ENCODE measurements around the gene ZMIZ1.
A peak's percentile ranks its signal among the peaks of the same experiment; 100 is the strongest.

ZMIZ1 gene

GRCh38 chr10:79052291-79053080 lies 16.3 kb upstream of the ZMIZ1 start:
- peak; percentile 53 for DNase-seq (ENCODE audit: low spot score)

- DNase-seq (ENCODE audit: low spot score): no peak
These were observed 15.7 kb upstream of the ZMIZ1 start for GRCh38 chr10:79053081-79053434.

GRCh38 chr10:79053481-79054202 lies 15.1 kb upstream of the ZMIZ1 start:
- DNase-seq (ENCODE audit: low spot score): peak; percentile 52

- peak; percentile 47 for DNase-seq (ENCODE audit: low spot score)
These were observed 14.3 kb upstream of the ZMIZ1 start for GRCh38 chr10:79054203-79055099.

- DNase-seq (ENCODE audit: low spot score): no peak
These were observed 13.5 kb upstream of the ZMIZ1 start for GRCh38 chr10:79055100-79055782.

DNA sequence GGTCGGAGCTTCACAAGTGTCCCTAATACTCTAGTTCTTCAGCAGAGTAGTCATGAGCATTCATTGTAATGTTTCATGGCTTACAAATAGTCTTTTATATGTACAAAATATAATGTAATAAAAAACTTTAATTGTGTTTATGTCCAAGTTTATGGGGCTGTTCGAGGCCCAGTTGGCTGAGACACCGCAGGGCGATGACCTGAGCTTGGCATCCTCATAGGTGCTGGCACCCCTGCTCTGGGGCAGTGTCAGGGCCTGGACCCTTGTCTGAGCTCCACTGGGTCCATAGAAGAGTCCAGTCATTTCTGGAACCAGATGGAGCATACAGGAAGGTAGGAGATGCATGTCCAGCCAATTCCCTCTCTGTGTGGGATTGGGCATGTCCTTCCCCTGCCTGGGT lies 12.9 kb upstream of the ZMIZ1 start:
- peak; percentile 26 for DNase-seq (ENCODE audit: low spot score)

DNA sequence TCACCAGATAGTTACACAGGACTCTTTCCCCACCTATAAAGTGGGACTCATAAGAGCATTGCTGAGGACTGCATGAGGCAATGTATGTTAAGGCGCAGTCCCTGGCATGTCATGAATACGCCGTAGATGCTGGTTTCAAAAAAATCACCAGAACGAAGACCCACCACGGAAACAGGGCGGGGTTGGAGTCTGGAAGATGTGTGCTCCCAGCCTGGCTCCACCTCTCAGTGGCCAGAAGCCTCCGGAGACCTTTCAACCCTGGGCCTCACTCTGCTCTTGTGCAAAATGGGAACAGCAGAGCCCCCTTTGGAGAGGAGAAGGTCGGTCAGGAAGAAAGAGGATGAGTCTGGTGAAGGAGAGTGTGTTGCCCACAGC lies 12.4 kb upstream of the ZMIZ1 start:
- DNase-seq (ENCODE audit: low spot score): peak; percentile 30

- DNase-seq (ENCODE audit: low spot score): peak; percentile 58
These were observed 11.9 kb upstream of the ZMIZ1 start for GRCh38 chr10:79056736-79057391.

- peak; percentile 38 for DNase-seq (ENCODE audit: low spot score)
These were observed 11.1 kb upstream of the ZMIZ1 start for GRCh38 chr10:79057481-79058275.

- DNase-seq (ENCODE audit: low spot score): no peak
These were observed 9.6 kb upstream of the ZMIZ1 start for GRCh38 chr10:79058899-79059841.

DNA sequence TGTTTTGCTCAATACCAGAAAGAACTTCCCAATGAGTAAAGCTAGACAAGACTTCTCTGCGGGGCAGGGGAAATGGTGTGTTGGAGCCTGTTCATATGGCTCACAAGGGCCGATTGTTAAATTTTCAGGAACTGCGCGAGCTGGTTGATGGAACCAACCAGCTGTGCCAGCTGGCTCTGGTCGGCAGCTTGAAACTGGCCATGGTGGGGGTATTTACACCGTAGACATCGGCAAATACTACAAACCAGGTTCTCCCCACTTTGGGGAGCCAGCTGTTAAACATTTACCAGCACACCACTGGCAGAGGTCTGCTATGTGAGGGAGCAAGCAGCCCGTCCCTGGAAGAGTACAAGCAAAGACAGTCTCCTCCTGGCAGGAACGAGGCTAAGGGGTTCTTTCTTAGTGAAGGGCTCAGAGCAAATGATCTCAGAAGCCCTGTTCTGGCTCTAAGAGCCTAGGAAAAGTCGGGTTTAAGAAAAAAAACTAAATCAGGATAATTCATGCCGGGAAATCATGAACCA lies 8.8 kb upstream of the ZMIZ1 start:
- DNase-seq (ENCODE audit: low spot score): peak; percentile 58

- DNase-seq (ENCODE audit: low spot score): peak; percentile 57
These were observed 8.0 kb upstream of the ZMIZ1 start for GRCh38 chr10:79060641-79061255.

DNA sequence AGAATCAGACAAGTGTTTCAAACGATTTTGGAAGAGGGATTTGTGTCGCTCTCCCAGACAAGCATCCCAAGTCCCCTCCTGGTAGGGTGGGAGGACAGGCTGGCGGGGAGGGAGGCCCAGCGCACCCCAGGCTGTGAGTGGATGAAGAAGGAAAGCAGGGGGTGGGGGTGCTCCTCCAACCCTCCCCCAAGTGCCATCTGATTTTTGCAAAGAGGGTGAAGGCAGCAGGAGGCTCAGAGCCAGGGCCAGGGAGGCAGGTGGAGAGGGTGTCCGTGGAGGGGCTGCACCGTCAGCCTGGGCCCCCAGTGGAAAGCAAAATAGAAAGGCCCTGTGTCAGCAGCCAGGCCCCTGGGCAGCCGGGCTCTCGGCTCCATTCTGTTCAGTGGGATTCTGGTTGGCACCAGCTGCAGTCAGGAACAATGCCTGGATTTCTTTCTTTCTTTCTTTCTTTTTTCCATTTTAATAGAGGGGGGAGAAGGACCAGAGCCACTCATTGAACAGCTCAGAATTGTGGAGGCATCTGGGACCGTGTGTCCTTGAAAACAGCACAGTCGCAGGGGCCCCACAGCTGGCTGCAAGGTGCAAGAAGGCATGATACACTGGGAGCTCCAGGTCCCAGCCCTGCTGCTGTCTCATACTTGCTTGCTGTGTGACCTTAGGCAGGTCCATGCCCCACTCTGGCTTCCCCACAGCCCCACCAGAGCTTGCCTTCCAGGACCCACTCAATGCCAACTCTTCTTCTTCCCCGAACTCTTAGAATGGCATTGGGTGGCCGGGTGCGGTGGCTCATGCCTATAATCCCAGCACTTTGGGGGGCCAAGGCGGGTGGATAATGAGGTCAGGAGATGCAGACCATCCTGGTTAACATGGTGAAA lies 7.1 kb upstream of the ZMIZ1 start:
- DNase-seq (ENCODE audit: low spot score): peak; percentile 52

- no peak for DNase-seq (ENCODE audit: low spot score)
These were observed 5.7 kb upstream of the ZMIZ1 start for GRCh38 chr10:79063071-79063491.

- DNase-seq (ENCODE audit: low spot score): no peak
These were observed 4.9 kb upstream of the ZMIZ1 start for GRCh38 chr10:79063661-79064492.

DNA sequence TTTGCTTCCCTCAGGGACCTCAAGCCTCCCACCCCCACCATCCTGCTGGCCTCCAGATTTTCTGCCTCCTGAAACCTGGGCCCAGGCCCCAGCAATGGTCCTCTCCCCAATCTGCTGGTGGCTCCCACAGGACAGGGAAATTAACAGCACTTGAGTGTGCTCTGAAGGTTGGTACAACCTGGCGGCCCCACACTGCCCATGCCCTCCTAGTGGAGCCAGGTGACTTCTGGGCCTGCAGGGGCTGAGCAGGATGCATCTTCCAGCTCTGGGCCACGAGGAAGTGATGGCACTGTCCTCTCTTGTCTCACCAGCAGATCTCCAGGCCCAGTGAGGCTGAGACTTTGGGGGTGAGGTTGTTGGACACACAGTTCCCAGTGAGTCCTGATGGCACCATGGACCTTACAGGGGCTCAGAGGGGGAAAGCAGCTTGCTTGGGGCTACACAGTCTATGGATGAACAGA lies 3.6 kb upstream of the ZMIZ1 start:
- no peak for DNase-seq (ENCODE audit: low spot score)

DNA sequence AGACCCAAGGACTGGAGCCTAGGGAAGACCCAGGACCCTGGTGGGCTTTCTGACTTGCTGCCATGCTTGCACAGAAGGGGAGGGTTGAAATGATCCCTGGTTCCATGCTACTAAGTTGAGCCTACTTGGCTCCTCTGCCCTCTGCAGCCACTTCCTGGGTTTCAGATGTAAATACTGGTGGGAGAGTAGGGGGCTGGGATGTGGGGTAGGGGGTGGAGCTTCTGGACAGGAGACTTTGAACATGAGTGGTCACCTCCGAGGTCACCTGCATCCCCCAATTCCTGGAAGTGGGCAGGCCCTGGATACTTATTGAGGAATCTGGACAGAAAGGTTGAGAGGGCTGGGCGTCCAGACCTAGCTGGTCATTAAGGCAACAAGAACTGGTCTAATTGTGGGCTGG lies 2.9 kb upstream of the ZMIZ1 start:
- DNase-seq (ENCODE audit: low spot score): no peak

All from left forelimb (tissue), 1 donor.